H1 (cell line): ENCODE measurements around the gene TBX15. TPM values are rescaled to one million over a fixed set of nuclear protein-coding genes. Genes with fewer than 3 reads are reported as not detected.
A peak's percentile ranks its signal among the peaks of the same experiment; 100 is the strongest.

Experiments used
- CTCF ChIA-PET: fragments of 300-600 bp; sonication (Branson Sonifier 250); formaldehyde crosslinking; loops from one replicate; lab custom pipeline; 2021; ENCODE audit not compliant: partially characterized antibody; lab: Charles Lee
- POLR2A ChIA-PET: fragments of 300-600 bp; sonication (Branson Sonifier 250); formaldehyde crosslinking; loops from one replicate; lab custom pipeline; 2021; ENCODE audit warnings: inconsistent platforms; ENCODE audit not compliant: partially characterized antibody; lab: Charles Lee
- DNase-seq, 2 experiments: peaks; one replicate each; pipeline versions ENCODE4 v3.0.0 to v3.0.0-alpha.2; 2010 to 2022; ENCODE audit warnings: low spot score in 2 of 2, low read depth in 1 of 2, mixed read lengths in 1 of 2
- FAIRE-seq: peaks from 2 replicates; lab custom pipeline; 2011; peaks lifted over from hg19 to GRCh38; lab: Jason Lieb, UNC
- H2AFZ ChIP-seq: 2 replicates; pipeline ENCODE4 v1.8.1; 2012; ENCODE audit warnings: low read length, inconsistent platforms
- H2AK5ac ChIP-seq: 2 replicates; pipeline ENCODE4 v1.6.1; 2013; ENCODE audit warnings: low read depth, low read length
- H2BK120ac ChIP-seq: replicated peaks from 2 replicates; pipeline ENCODE3; 2013; ENCODE audit warnings: low read depth, low read length, inconsistent platforms
- H2BK12ac ChIP-seq: 2 replicates; pipeline ENCODE4 v1.6.1; 2013; ENCODE audit warnings: low read depth, low read length
- H2BK15ac ChIP-seq: 2 replicates; pipeline ENCODE4 v1.6.1; 2013; ENCODE audit warnings: low read length
- H2BK20ac ChIP-seq: 2 replicates; pipeline ENCODE4 v1.6.1; 2013; ENCODE audit warnings: low read length
- H2BK5ac ChIP-seq: 2 replicates; pipeline ENCODE4 v1.6.1; 2013; ENCODE audit warnings: low read depth, low read length
- H3K14ac ChIP-seq: 2 replicates; pipeline ENCODE4 v1.6.1; 2013; ENCODE audit warnings: inconsistent platforms; ENCODE audit not compliant: insufficient read length
- H3K18ac ChIP-seq: 2 replicates; pipeline ENCODE4 v1.6.1; 2013; ENCODE audit warnings: low read length; ENCODE audit errors: extremely low read depth
- H3K23ac ChIP-seq: 2 replicates; pipeline ENCODE4 v1.6.1; 2013; ENCODE audit warnings: inconsistent platforms; ENCODE audit not compliant: insufficient read length
- H3K23me2 ChIP-seq: 2 replicates; pipeline ENCODE4 v1.6.1; 2013; ENCODE audit warnings: low read depth, low read length
- H3K27ac ChIP-seq: 2 replicates; pipeline ENCODE4 v1.6.1; 2011; ENCODE audit warnings: low read depth, low read length, inconsistent platforms
- H3K27me3 ChIP-seq, 4 experiments: replicated peaks in 1 of 4; 1 replicate in 1 of 4; 2 replicates in 3 of 4; pipeline versions ENCODE4 v1.6.1 to v1.8.1; 2011 to 2013; ENCODE audit warnings: low read length in 3 of 4, mild to moderate bottlenecking in 3 of 4, inconsistent platforms in 2 of 4, mixed read lengths in 2 of 4, moderate library complexity in 1 of 4; ENCODE audit not compliant: control insufficient read depth in 3 of 4, insufficient read depth in 3 of 4; ENCODE audit errors: extremely low read depth in 1 of 4
- H3K36me3 ChIP-seq, 4 experiments: 2 replicates each; pipeline versions ENCODE4 v1.6.1 to v1.8.1; 2011 to 2013; ENCODE audit warnings: mild to moderate bottlenecking in 4 of 4, low read length in 3 of 4, moderate library complexity in 2 of 4, control low read depth in 1 of 4, inconsistent platforms in 1 of 4; ENCODE audit not compliant: insufficient read depth in 4 of 4, control insufficient read depth in 2 of 4
- H3K4ac ChIP-seq: replicated peaks from 2 replicates; pipeline ENCODE3; 2013; ENCODE audit warnings: low read length, low read depth, mixed read lengths, inconsistent platforms; ENCODE audit not compliant: insufficient read length
- H3K4me1 ChIP-seq, 4 experiments: replicated peaks in 1 of 4; 1 replicate in 1 of 4; 2 replicates in 3 of 4; pipeline versions ENCODE4 v1.6.1 to v1.8.1; 2011 to 2013; ENCODE audit warnings: low read length in 3 of 4, inconsistent platforms in 2 of 4, mixed read lengths in 1 of 4; ENCODE audit not compliant: insufficient read depth in 4 of 4, control insufficient read depth in 3 of 4
- H3K4me2 ChIP-seq, 2 experiments: 2 replicates each; pipeline versions ENCODE4 v1.6.1 to v1.8.1; 2011 to 2013; ENCODE audit warnings: low read depth in 2 of 2, low read length in 2 of 2, control low read depth in 1 of 2, inconsistent platforms in 1 of 2, mild to moderate bottlenecking in 1 of 2; ENCODE audit not compliant: insufficient read depth in 1 of 2
- H3K4me3 ChIP-seq, 4 experiments: fragments of 200-600, 300-600 bp in 1 of 4; sonication (generic), shearing (Covaris generic), sonication (Bioruptor Twin) in 1 of 4; 2 replicates each; pipeline versions ENCODE4 v1.5.1 to v1.8.1; 2011 to 2016; ENCODE audit warnings: low read length in 4 of 4, low read depth in 3 of 4, control low read depth in 2 of 4, inconsistent platforms in 2 of 4, mild to moderate bottlenecking in 2 of 4, mixed read lengths in 1 of 4, moderate library complexity in 1 of 4; ENCODE audit not compliant: insufficient read depth in 2 of 4; ENCODE audit errors: extremely low read depth in 1 of 4
- H3K56ac ChIP-seq: replicated peaks from 2 replicates; pipeline ENCODE3; 2013; ENCODE audit warnings: low read depth, mild to moderate bottlenecking, mixed read lengths, low read length, inconsistent platforms; ENCODE audit not compliant: insufficient read length
- H3K79me1 ChIP-seq: 2 replicates; pipeline ENCODE4 v1.6.1; 2013; ENCODE audit warnings: low read depth, low read length, control low read depth
- H3K79me2 ChIP-seq, 2 experiments: 2 replicates each; pipeline versions ENCODE4 v1.6.1 to v1.8.1; 2012 to 2013; ENCODE audit warnings: low read length in 2 of 2, mild to moderate bottlenecking in 2 of 2, inconsistent platforms in 1 of 2; ENCODE audit not compliant: insufficient read depth in 2 of 2, control insufficient read depth in 1 of 2
- H3K9ac ChIP-seq, 4 experiments: replicated peaks in 1 of 4; 1 replicate in 1 of 4; 2 replicates in 3 of 4; pipeline versions ENCODE4 v1.6.1 to v1.8.1; 2011 to 2013; ENCODE audit warnings: low read depth in 3 of 4, low read length in 3 of 4, control low read depth in 2 of 4, mild to moderate bottlenecking in 2 of 4, moderate library complexity in 2 of 4, inconsistent platforms in 1 of 4; ENCODE audit errors: extremely low read depth in 1 of 4
- H3K9me3 ChIP-seq, 2 experiments: 2 replicates each; pipeline versions ENCODE4 v1.6.1 to v1.8.1; 2012 to 2013; ENCODE audit warnings: mild to moderate bottlenecking in 2 of 2, moderate library complexity in 2 of 2, control low read depth in 1 of 2, inconsistent platforms in 1 of 2, low read depth in 1 of 2, low read length in 1 of 2, mixed read lengths in 1 of 2; ENCODE audit not compliant: insufficient read depth in 2 of 2
- H4K20me1 ChIP-seq, 2 experiments: replicated peaks in 1 of 2; 2 replicates each; pipeline versions ENCODE3 to v1.8.1; 2011 to 2013; ENCODE audit warnings: inconsistent platforms in 2 of 2, low read length in 2 of 2, mild to moderate bottlenecking in 1 of 2; ENCODE audit not compliant: insufficient read depth in 2 of 2, control insufficient read depth in 1 of 2
- H4K5ac ChIP-seq: 2 replicates; pipeline ENCODE4 v1.6.1; 2013; ENCODE audit warnings: low read length, low read depth, mixed read lengths, inconsistent platforms; ENCODE audit not compliant: insufficient read length
- H4K8ac ChIP-seq: 2 replicates; pipeline ENCODE4 v1.8.0; 2013; ENCODE audit warnings: mild to moderate bottlenecking, moderate library complexity, low read length, inconsistent platforms; ENCODE audit not compliant: insufficient read depth; ENCODE audit errors: extremely low read depth
- H4K91ac ChIP-seq: replicated peaks from 2 replicates; pipeline ENCODE3; 2013; ENCODE audit warnings: low read length, mixed read lengths, inconsistent platforms; ENCODE audit not compliant: insufficient read length
- EGR1 ChIP-seq: IDR thresholded peaks from 2 replicates; pipeline ENCODE4 v1.6.1; 2011; ENCODE audit warnings: low read depth, low read length, borderline replicate concordance
- EZH2 ChIP-seq: fragments of 200-600 bp; sonication (generic); IDR thresholded peaks from 2 replicates; pipeline ENCODE4 v1.7.1; 2012; ENCODE audit warnings: low read depth, mild to moderate bottlenecking, moderate library complexity, low read length, inconsistent platforms; ENCODE audit not compliant: severe bottlenecking
- FOSL1 ChIP-seq: IDR thresholded peaks from 2 replicates; pipeline ENCODE4 v1.6.1; 2011; ENCODE audit warnings: mild to moderate bottlenecking, low read depth, low read length, moderate library complexity; ENCODE audit not compliant: insufficient read depth
- JUN ChIP-seq: IDR thresholded peaks from 2 replicates; pipeline ENCODE4 v1.6.1; 2011; ENCODE audit warnings: low read depth, mild to moderate bottlenecking, improper control_type of control experiment, low read length
- KDM4A ChIP-seq: IDR thresholded peaks from one replicate; pipeline ENCODE4 v1.7.1; 2012; ENCODE audit warnings: low read depth, mild to moderate bottlenecking, moderate library complexity, low read length, inconsistent platforms; ENCODE audit not compliant: severe bottlenecking
- RNF2 ChIP-seq: fragments of 200-900, 300-1000 bp; sonication (generic); IDR thresholded peaks from 2 replicates; pipeline ENCODE4 v1.7.1; 2016; ENCODE audit warnings: borderline replicate concordance, low read depth, mild to moderate bottlenecking, antibody characterized with exemption, low read length; ENCODE audit not compliant: poor library complexity, severe bottlenecking; ENCODE audit errors: missing control alignments
- SIN3A ChIP-seq, 2 experiments: IDR thresholded peaks in 1 of 2; conservative IDR thresholded peaks in 1 of 2; 2 replicates each; pipeline ENCODE4 v1.6.1; 2011 to 2012; ENCODE audit warnings: low read length in 2 of 2, improper control_type of control experiment in 1 of 2, low read depth in 1 of 2, mild to moderate bottlenecking in 1 of 2
- SP4 ChIP-seq: IDR thresholded peaks from 2 replicates; pipeline ENCODE4 v1.6.1; 2012; ENCODE audit warnings: low read length, inconsistent platforms
- SUZ12 ChIP-seq: fragments of 200-600 bp; sonication (generic); IDR thresholded peaks from 2 replicates; pipeline ENCODE4 v1.6.1; 2012; ENCODE audit warnings: mild to moderate bottlenecking, inconsistent platforms, low read length, moderate library complexity, mixed read lengths
- YY1 ChIP-seq: IDR thresholded peaks from 2 replicates; pipeline ENCODE4 v1.6.1; 2011; ENCODE audit warnings: low read depth, mild to moderate bottlenecking, low read length
- WGBS, 2 experiments: shearing (Covaris generic) in 1 of 2; methylation state at CpG; one replicate each; pipeline versions ENCODE4 v1.1.6 to v1.1.7; 2013 to 2015; ENCODE audit warnings: low lambda C conversion rate in 2 of 2, mixed read lengths in 2 of 2, inconsistent platforms in 1 of 2, low coverage in 1 of 2, missing lambda C conversion rate in 1 of 2; ENCODE audit not compliant: insufficient replicate concordance in 2 of 2, insufficient coverage in 1 of 2, insufficient read length in 1 of 2; ENCODE audit errors: extremely low coverage in 1 of 2, missing lambda C conversion rate in 1 of 2; 5-methylcytosine and 5-hydroxymethylcytosine counted together
- polyA plus RNA-seq, 7 experiments: library from polyadenylated mRNA; depleted of rRNA in 3 of 7; stranded (reverse) in 5 of 7; unstranded in 2 of 7; fragments of >200 nt in 5 of 7; fragments of 200-250 nt in 2 of 7; gene quantifications; 1 replicate in 5 of 7; 2 replicates in 1 of 7; 4 replicates in 1 of 7; pipeline versions ENCODE4 v1.2.1 to v1.2.3, GENCODE V29; 2011 to 2013; ENCODE audit warnings: missing spikeins in 2 of 7, mixed read lengths in 2 of 7
- total RNA-seq: library from RNA; stranded (reverse); fragmentation: NEBNext Ultra II Directional; extraction: Animal tissue kit (Norgen Biotek cat#: 25700); gene quantifications from 2 replicates; pipeline ENCODE4 v1.2.1, GENCODE V29; 2021

Gene TBX15
- total and polyA plus RNA-seq, 2 of the 8 experiments (the other 6 are each of a cell fraction or from before 2014, with no cell fraction given) = 0.14 to 0.24 TPM

GRCh38 chr1:119000371-119001180, 12.4 kb upstream of the TBX15 start:
- no peak overlapping the region for H3K9ac ChIP-seq
- POLR2A ChIA-PET = interaction anchor here (0.9 to 1.9 kb wide), 5 partner anchors 10 to 20 kb away, joined by 3 to 7 read pairs (median 4); no protein-coding TSS in a partner anchor
- H3K27me3 ChIP-seq = peaks cover 96 to 100% (median 99%) of the 10 kb centered on the region in 4 experiments
- H4K91ac ChIP-seq = no peak overlapping the region
- H3K79me1 ChIP-seq = no peaks in the 10 kb centered on the region
- no peak overlapping the region for H3K14ac ChIP-seq
- no peak overlapping the region for H3K4ac ChIP-seq
- H2BK20ac ChIP-seq = 0 out of 2 replicates have a peak overlapping the region, but pooled peaks have one; percentile 32
- no peak overlapping the region for H4K5ac ChIP-seq
- no peak overlapping the region for H3K18ac ChIP-seq
- no peak overlapping the region for H2BK15ac ChIP-seq
- no peak overlapping the region for H3K23ac ChIP-seq
- peak overlapping the region; percentile 73; the same call in 1 of the 2 replicates for H2AFZ ChIP-seq
- 1% methylated on average over 42 of the region's 44 CpGs; no CpG with 5 or more reads in 1 of the 2 experiments for whole genome bisulfite sequencing, 2 experiments
- FAIRE-seq (no peak), DNase-seq (peak in 1 of 2 experiments; percentile 72)
- peaks cover 4 to 28% (median 10%) of the 10 kb centered on the region in 4 experiments for H3K4me1 ChIP-seq
- no peak overlapping the region for H2BK120ac ChIP-seq
- no peaks in the 10 kb centered on the region for H3K79me2 ChIP-seq
- H2AK5ac ChIP-seq = no peak overlapping the region
- H2BK5ac ChIP-seq = no peak overlapping the region
- no peaks in the 10 kb centered on the region for H3K36me3 ChIP-seq
- peak overlapping the region; percentile 25 to 53 (median 31); a peak in 7 of 8 replicates for H3K4me3 ChIP-seq
- no peak overlapping the region for H3K27ac ChIP-seq
- CTCF ChIA-PET = interaction anchor here (1.3 to 2.5 kb wide), 3 partner anchors 8 to 15 kb away, joined by 7 to 12 read pairs (median 10); no protein-coding TSS in a partner anchor
- H4K8ac ChIP-seq = no peak overlapping the region
- H4K20me1 ChIP-seq = peaks cover 5 to 21% of the 10 kb centered on the region in 2 experiments
- H3K23me2 ChIP-seq = no peaks in the 10 kb centered on the region; the same call in 1 of the 2 replicates
- H2BK12ac ChIP-seq = peak overlapping the region; percentile 39; the same call in 1 of the 2 replicates
- peak overlapping the region; percentile 68 to 85 for H3K4me2 ChIP-seq
- H3K56ac ChIP-seq = no peak overlapping the region
- no peaks in the 10 kb centered on the region for H3K9me3 ChIP-seq
- TF ChIP-seq SIN3A (conservative IDR thresholded peaks at IDR 0.05 in 1 of 2, IDR thresholded peaks at IDR 0.05 in 1 of 2; ENCODE audit: low read depth in 1 of 2, low read length in 2 of 2) (no peak), FOSL1 (no peak), EZH2 (peak; percentile 91), EGR1 (peak; percentile 20; the same call in 1 of the 2 replicates), SP4 (no peak), RNF2 (peak; percentile 56), YY1 (no peak), SUZ12 (peak; percentile 92; the same call in 1 of the 2 replicates), KDM4A (peak; percentile 8), JUN (no peak)
